A549 (cell line): Measurements from ENCODE around the gene TFF1. TPM values are rescaled to one million over a fixed set of nuclear protein-coding genes. Genes with fewer than 3 reads are reported as not detected.

Source experiments
- ATAC-seq, 2 experiments: fragments of 200-7000 bp in 1 of 2; fragments of >200 bp in 1 of 2; cut with Nextera tagmentation in 1 of 2; cut with Tn5 transposase in 1 of 2; 3 replicates each; pipeline versions ENCODE4 v1.8.0 to v1.9.1; 2018 to 2020; ENCODE audit warnings: mild to moderate bottlenecking in 1 of 2, moderate library complexity in 1 of 2
- CTCF ChIA-PET: fragments of 300-600 bp; sonication (Branson Sonifier 250); formaldehyde crosslinking; extraction: SDS; loops from one replicate; lab custom pipeline; 2021; ENCODE audit warnings: antibody characterized with exemption, inconsistent platforms; lab: Yijun Ruan, JAX
- POLR2A ChIA-PET: fragments of 350-600 bp; formaldehyde crosslinking; extraction: SDS; loops from one replicate; lab custom pipeline; 2021; ENCODE audit warnings: antibody characterized with exemption, inconsistent platforms; lab: Yijun Ruan, JAX
- DNase-seq, 2 experiments: peaks; one replicate each; pipeline versions ENCODE4 v3.0.0 to v3.0.0-alpha.2; 2011 to 2016; ENCODE audit warnings: low read depth in 1 of 2, low spot score in 1 of 2
- FAIRE-seq: peaks from 2 replicates; lab custom pipeline; 2011; peaks lifted over from hg19 to GRCh38; lab: Jason Lieb, UNC
- H3K27ac ChIP-seq, 2 experiments: fragments of >200 bp; sonication (Bioruptor Twin); formaldehyde crosslinking; 3 replicates each; pipeline ENCODE4 v1.5.1; 2016 to 2017
- H3K4me1 ChIP-seq: fragments of >200 bp; sonication (Bioruptor Twin); formaldehyde crosslinking; 3 replicates; pipeline ENCODE4 v1.6.1; 2016
- H3K4me2 ChIP-seq: fragments of >200 bp; sonication (Bioruptor Twin); formaldehyde crosslinking; 3 replicates; pipeline ENCODE4 v1.6.1; 2016
- H3K4me3 ChIP-seq: fragments of >200 bp; sonication (Bioruptor Twin); formaldehyde crosslinking; 3 replicates; pipeline ENCODE4 v1.5.1; 2016
- H3K9me3 ChIP-seq: fragments of >200 bp; sonication (Bioruptor Twin); formaldehyde crosslinking; 3 replicates; pipeline ENCODE4 v1.6.1; 2016
- CBX8 ChIP-seq: fragments of 200-600 bp; sonication (generic); IDR thresholded peaks from 2 replicates; pipeline ENCODE4 v1.6.1; 2016
- EHF ChIP-seq: fragments of 250-450 bp; sonication (Bioruptor Pico); IDR thresholded peaks from 2 replicates; pipeline ENCODE4 v1.5.0; 2020; ENCODE audit warnings: mild to moderate bottlenecking
- ESRRA ChIP-seq: fragments of 150-350 bp; IDR thresholded peaks from 2 replicates; pipeline ENCODE4 v1.6.1; 2014; ENCODE audit warnings: mild to moderate bottlenecking, low read length, borderline replicate concordance
- FOSL2 ChIP-seq, 2 experiments: fragments of 450-650 bp in 1 of 2; fragments of >200 bp in 1 of 2; sonication (Bioruptor Twin) in 1 of 2; formaldehyde crosslinking; IDR thresholded peaks; 2 replicates each; pipeline versions ENCODE4 v1.5.0 to v1.6.1; 2016 to 2020; ENCODE audit warnings: mild to moderate bottlenecking in 1 of 2, moderate library complexity in 1 of 2
- HOXA7 ChIP-seq: fragments of 250-450 bp; sonication (Bioruptor Pico); IDR thresholded peaks from 2 replicates; pipeline ENCODE4 v1.5.0; 2020; ENCODE audit warnings: mild to moderate bottlenecking, moderate library complexity
- HOXB13 ChIP-seq: fragments of 250-450 bp; sonication (Bioruptor Pico); IDR thresholded peaks from 2 replicates; pipeline ENCODE4 v1.5.0; 2020; ENCODE audit warnings: low read depth, mild to moderate bottlenecking, moderate library complexity
- JUN ChIP-seq, 2 experiments: fragments of >200 bp; sonication (Bioruptor Twin); formaldehyde crosslinking; IDR thresholded peaks; 2 replicates in 1 of 2; 3 replicates in 1 of 2; pipeline ENCODE4 v1.6.1; 2016 to 2017
- JUNB ChIP-seq: fragments of >200 bp; sonication (Bioruptor Twin); formaldehyde crosslinking; IDR thresholded peaks from 2 replicates; pipeline ENCODE4 v1.6.1; 2016
- KDM1A ChIP-seq: fragments of 200-600 bp; sonication (generic); IDR thresholded peaks from 2 replicates; pipeline ENCODE4 v1.6.1; 2016; ENCODE audit warnings: low read depth, mild to moderate bottlenecking
- MYC ChIP-seq: IDR thresholded peaks from 2 replicates; pipeline ENCODE4 v1.6.1; 2012; ENCODE audit warnings: mild to moderate bottlenecking, inconsistent platforms, low read length, improper control_type of control experiment, borderline replicate concordance
- NFE2L2 ChIP-seq: fragments of 150-350 bp; conservative IDR thresholded peaks from 2 replicates; pipeline ENCODE4 v1.6.1; 2014; ENCODE audit warnings: low read length
- NR3C1 ChIP-seq: fragments of >200 bp; sonication (Bioruptor Twin); formaldehyde crosslinking; IDR thresholded peaks from 3 replicates; pipeline ENCODE4 v1.6.1; 2017
- RCOR1 ChIP-seq: fragments of 150-350 bp; IDR thresholded peaks from 2 replicates; pipeline ENCODE4 v1.6.1; 2014; ENCODE audit warnings: antibody characterized with exemption, low read length, low read depth
- SREBF2 ChIP-seq: fragments of 450-650 bp; IDR thresholded peaks from 2 replicates; pipeline ENCODE4 v1.6.1; 2014; ENCODE audit warnings: mild to moderate bottlenecking, moderate library complexity
- ZFP36 ChIP-seq: fragments of 450-650 bp; IDR thresholded peaks from 2 replicates; pipeline ENCODE4 v1.6.1; 2014; ENCODE audit warnings: borderline replicate concordance; ENCODE audit not compliant: partially characterized antibody
- WGBS: methylation state at CpG from one replicate; pipeline ENCODE4 v1.1.6; 2017; ENCODE audit errors: missing lambda C conversion rate; 5-methylcytosine and 5-hydroxymethylcytosine counted together
- polyA plus RNA-seq, 4 experiments: library from polyadenylated mRNA; depleted of rRNA in 3 of 4; stranded (reverse); fragments of >200 nt; fragmentation: RNase III in 1 of 4; extraction: RNeasy Plus Mini Kit Qiagen cat#74134 plus additional on column Dnase treatment in 1 of 4; gene quantifications; 2 replicates in 3 of 4; 3 replicates in 1 of 4; pipeline ENCODE4 v1.2.3, GENCODE V29; 2011 to 2017
- TF ChIP-seq, protein P1 (sequence below): fragments of >200 bp; sonication (Bioruptor Twin); formaldehyde crosslinking; IDR thresholded peaks from 2 replicates; pipeline ENCODE4 v1.6.1; 2016
- TF ChIP-seq, protein P2 (sequence below): fragments of 250-450 bp; sonication (Bioruptor Pico); IDR thresholded peaks from 2 replicates; pipeline ENCODE4 v1.5.0; 2021; ENCODE audit warnings: mild to moderate bottlenecking, moderate library complexity, borderline replicate concordance
- TF ChIP-seq, protein P3 (sequence below): IDR thresholded peaks from 2 replicates; pipeline ENCODE4 v1.6.1; 2012; ENCODE audit warnings: low read depth, borderline replicate concordance
- TF ChIP-seq, protein P4 (sequence below): IDR thresholded peaks from 2 replicates; pipeline ENCODE4 v1.6.1; 2012

The TFF1 gene
- polyA plus RNA-seq, 2 of the 4 experiments (the other 2 are of a cell fraction): 1.0 to 5.8 TPM

DNA sequence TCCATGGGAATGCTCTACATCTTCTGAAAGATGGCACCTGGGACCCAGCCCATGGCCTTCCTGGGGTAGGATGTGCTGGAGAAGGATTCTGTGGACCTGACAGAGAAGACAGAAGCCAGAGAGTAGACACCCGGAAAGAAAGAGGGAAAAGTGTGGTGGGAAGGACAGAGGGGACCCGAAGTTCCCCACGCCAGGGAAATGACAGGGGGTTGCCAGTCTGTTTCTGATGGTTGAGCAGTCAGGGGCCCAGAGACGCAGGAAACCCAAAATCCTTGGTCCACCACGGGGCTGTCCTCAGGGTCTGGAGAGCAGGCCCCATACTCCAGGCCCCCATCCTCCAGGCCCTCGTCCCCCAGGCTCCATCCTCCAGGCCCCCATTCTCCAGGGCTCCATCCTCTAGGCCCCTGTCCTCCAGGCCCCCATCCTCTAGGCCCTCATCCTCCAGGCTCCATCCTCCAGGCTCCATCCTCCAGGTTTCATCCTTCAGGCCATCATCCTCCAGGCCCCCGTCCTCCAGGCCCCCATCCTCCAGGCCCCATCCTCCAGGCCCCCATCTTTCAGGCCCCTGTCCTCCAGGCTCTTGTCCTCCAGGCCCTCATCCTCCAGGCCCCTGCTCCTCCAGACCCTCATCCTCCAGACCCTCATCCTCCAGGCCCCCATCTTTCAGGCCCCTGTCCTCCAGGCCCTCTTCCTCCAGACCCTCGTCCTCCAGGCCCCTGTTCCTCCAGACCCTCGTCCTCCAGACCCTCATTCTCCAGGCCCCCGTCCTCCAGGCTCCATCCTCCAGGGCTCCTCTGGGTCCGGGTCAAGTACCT lies 14.5 kb downstream of the TFF1 start:
- Histone ChIP-seq H3K4me3 (no peak overlapping the region), H3K27ac (no peak overlapping the region), H3K4me1 (no peaks in the 10 kb centered on the region), H3K9me3 (no peaks in the 10 kb centered on the region), H3K4me2 (no peak overlapping the region)
- ATAC-seq (no peak), FAIRE-seq (no peak), DNase-seq (no peak)
- POLR2A ChIA-PET: no interaction called here
- CTCF ChIA-PET: no interaction called here
- TF ChIP-seq, protein P1, sequence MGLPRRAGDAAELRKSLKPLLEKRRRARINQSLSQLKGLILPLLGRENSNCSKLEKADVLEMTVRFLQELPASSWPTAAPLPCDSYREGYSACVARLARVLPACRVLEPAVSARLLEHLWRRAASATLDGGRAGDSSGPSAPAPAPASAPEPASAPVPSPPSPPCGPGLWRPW: no peak
- TF ChIP-seq, protein P2, sequence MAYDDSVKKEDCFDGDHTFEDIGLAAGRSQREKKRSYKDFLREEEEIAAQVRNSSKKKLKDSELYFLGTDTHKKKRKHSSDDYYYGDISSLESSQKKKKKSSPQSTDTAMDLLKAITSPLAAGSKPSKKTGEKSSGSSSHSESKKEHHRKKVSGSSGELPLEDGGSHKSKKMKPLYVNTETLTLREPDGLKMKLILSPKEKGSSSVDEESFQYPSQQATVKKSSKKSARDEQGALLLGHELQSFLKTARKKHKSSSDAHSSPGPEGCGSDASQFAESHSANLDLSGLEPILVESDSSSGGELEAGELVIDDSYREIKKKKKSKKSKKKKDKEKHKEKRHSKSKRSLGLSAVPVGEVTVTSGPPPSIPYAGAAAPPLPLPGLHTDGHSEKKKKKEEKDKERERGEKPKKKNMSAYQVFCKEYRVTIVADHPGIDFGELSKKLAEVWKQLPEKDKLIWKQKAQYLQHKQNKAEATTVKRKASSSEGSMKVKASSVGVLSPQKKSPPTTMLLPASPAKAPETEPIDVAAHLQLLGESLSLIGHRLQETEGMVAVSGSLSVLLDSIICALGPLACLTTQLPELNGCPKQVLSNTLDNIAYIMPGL (CRISPR knock-in tag): no peak
- no peak for TF ChIP-seq ZFP36
- TF ChIP-seq, protein P3, sequence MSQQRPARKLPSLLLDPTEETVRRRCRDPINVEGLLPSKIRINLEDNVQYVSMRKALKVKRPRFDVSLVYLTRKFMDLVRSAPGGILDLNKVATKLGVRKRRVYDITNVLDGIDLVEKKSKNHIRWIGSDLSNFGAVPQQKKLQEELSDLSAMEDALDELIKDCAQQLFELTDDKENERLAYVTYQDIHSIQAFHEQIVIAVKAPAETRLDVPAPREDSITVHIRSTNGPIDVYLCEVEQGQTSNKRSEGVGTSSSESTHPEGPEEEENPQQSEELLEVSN: no peak
- TF ChIP-seq MYC: no peak
- no peak for TF ChIP-seq HOXA7
- no peak for TF ChIP-seq CBX8
- TF ChIP-seq EHF (CRISPR knock-in tag): no peak
- TF ChIP-seq NR3C1: no peak
- no peak for TF ChIP-seq RCOR1
- TF ChIP-seq JUN (IDR thresholded peaks at IDR 0.05): no peak
- no peak for TF ChIP-seq FOSL2 (IDR thresholded peaks at IDR 0.05)
- no peak for TF ChIP-seq FOSL2 (CRISPR knock-in tag; IDR thresholded peaks at IDR 0.05)
- no peak for TF ChIP-seq SREBF2
- no peak for TF ChIP-seq JUNB
- TF ChIP-seq ESRRA: no peak
- TF ChIP-seq, protein P4, sequence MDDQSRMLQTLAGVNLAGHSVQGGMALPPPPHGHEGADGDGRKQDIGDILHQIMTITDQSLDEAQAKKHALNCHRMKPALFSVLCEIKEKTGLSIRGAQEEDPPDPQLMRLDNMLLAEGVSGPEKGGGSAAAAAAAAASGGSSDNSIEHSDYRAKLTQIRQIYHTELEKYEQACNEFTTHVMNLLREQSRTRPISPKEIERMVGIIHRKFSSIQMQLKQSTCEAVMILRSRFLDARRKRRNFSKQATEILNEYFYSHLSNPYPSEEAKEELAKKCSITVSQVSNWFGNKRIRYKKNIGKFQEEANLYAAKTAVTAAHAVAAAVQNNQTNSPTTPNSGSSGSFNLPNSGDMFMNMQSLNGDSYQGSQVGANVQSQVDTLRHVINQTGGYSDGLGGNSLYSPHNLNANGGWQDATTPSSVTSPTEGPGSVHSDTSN: no peak
- no peak for TF ChIP-seq NFE2L2
- no peak for TF ChIP-seq KDM1A
- WGBS: 55% methylated on average over 8 of the region's 11 CpGs

DNA sequence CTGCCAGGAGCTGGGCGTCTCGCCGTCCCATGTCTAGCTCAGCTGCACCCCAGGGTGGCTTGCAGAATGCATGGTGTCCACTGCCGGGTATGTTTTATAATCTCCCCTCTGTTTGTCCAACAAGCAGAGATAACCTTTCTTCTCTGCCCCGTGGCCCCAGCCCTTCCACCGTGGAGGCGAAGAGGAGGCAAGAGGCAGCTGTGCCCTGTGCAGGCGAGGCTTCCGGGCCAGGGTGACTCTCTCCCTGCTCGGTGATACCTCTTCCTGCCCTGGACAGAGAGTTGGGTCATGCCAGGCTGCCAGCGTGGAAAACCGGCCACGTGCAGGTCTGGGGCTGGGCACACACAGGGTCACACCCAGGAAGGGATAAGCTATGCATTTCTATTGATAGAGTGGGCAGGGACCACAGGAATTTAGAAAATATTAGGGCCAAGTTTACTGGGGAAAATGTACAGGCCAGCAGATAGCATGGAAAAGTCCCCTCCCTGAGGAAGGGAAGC lies 15.4 kb downstream of the TFF1 start, which contains the start of gene TFF2:
Gene TFF2, minus strand, starts transcription at position 68 of the 500 bp plus-strand sequence. Its CDS starts 37 bp downstream, at position 31.
- no peak for ATAC-seq
- no peak for TF ChIP-seq HOXB13 (CRISPR knock-in tag)
- Histone ChIP-seq H3K4me3 (no peak within 1 kb of the TSS), H3K4me1 (no peaks in the 10 kb centered on the region), H3K27ac (no peak within 1 kb of the TSS), H3K4me2 (no peak within 1 kb of the TSS), H3K9me3 (no peaks in the 10 kb centered on the region)
- WGBS: 74% methylated on average over 11 of the region's 13 CpGs
- POLR2A ChIA-PET: no interaction called here
- DNase-seq: no peak
- CTCF ChIA-PET: no interaction called here
- no peak for FAIRE-seq
